ENCODE results near the gene EZH1. TPM values are rescaled to one million over a fixed set of nuclear protein-coding genes. Genes with fewer than 3 reads are reported as not detected.

EZH1 gene
- total RNA-seq, 1 experiment from 2014 or later = 22.4 TPM

DNA sequence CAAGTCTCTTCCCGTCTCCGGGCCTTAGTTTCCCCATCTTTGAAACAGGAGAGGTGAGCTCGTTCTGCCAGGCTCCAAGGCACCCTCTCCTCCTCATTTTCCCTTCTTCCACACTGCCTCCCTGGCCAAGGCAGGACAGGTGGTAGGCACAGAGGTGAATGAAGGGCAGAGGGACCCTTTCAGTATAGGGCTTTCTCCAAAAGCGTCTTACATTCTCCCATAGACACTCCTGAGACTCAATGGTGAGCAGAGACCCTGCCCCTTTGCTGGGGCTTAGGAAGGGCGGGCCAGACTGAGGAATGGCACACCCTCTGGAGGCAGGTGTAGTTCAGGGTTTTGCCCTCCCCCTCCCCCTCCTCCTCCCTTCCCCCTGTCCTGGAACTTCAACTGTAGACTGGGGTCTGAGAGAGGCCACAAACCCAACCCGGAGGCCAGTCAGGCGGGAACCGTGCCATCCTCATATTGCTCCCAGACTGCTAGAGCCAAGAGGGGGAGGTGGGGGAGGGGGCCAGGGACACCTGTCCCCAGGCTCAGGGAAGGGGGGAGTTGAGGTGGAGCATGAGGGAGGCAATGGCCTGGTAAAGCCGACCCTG lies 70.0 kb downstream of the EZH1 start (continued):
- TF ChIP-seq, protein P1, sequence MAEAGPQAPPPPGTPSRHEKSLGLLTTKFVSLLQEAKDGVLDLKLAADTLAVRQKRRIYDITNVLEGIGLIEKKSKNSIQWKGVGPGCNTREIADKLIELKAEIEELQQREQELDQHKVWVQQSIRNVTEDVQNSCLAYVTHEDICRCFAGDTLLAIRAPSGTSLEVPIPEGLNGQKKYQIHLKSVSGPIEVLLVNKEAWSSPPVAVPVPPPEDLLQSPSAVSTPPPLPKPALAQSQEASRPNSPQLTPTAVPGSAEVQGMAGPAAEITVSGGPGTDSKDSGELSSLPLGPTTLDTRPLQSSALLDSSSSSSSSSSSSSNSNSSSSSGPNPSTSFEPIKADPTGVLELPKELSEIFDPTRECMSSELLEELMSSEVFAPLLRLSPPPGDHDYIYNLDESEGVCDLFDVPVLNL (CRISPR knock-in tag; IDR thresholded peaks at IDR 0.05; ENCODE audit: borderline replicate concordance, low read depth) = no peak
- TF ChIP-seq, protein P2, sequence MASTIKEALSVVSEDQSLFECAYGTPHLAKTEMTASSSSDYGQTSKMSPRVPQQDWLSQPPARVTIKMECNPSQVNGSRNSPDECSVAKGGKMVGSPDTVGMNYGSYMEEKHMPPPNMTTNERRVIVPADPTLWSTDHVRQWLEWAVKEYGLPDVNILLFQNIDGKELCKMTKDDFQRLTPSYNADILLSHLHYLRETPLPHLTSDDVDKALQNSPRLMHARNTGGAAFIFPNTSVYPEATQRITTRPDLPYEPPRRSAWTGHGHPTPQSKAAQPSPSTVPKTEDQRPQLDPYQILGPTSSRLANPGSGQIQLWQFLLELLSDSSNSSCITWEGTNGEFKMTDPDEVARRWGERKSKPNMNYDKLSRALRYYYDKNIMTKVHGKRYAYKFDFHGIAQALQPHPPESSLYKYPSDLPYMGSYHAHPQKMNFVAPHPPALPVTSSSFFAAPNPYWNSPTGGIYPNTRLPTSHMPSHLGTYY (CRISPR knock-in tag; IDR thresholded peaks at IDR 0.05) = no peak

DNA sequence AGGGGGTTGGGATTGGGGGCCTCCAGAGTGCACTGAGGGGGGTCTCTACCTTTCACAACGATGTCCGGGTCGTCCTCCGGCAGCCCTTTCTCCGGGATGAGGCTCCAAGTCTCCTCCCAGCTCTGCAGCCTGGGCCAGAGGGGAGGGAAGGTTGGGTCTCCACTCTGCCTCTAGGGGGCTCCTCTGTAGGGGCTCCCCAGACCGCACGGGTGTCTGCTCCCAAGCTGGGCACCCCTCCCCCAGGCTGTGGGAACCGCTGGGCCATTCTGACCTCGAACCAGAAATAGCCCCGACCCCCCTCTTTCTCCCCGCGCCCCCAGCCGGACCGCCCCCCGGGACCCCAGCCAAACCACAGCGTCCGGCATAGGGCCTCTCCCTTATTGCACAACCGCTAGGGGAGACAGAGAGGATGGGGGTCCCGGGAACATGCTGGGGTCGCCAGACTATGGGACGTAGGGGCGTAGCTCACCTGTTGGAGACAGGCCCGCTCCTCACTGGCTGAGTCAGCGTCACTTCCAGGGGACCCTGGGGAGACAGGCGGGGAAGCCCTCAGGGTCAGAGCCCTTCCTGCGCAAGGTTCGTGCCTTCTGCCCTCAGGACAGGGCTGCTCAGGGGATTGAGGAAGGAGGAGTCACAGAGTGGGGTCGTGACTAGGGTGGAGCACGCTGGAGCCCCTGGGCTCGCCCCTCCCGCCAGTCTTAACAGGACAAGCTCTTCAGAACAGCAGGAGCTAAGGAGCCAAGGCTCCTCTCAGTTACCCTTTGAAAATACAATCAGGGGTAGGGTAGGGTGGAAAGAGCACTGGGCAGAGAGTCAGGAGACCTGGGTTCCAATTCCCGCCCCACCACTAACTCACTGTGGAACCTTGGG lies 70.7 kb downstream of the EZH1 start:
- Mint-ChIP-seq H3K4me1 (peaks cover 40% of the 10 kb centered on the region), H3K27ac (peak overlapping the region; percentile 63; the same call in 1 of the 2 replicates), H3K36me3 (peaks cover 6% of the 10 kb centered on the region), H3K4me3 (peak overlapping the region; percentile 64), H3K27me3 (ENCODE audit: low read depth) (peaks cover 3% of the 10 kb centered on the region), H3K9me3 (no peaks in the 10 kb centered on the region)
- peak; percentile 9 for ATAC-seq
- DNase-seq (ENCODE audit: low spot score) = peak; percentile 75
- TF ChIP-seq GTF2I (CRISPR knock-in tag; conservative IDR thresholded peaks at IDR 0.05) (0 out of 2 replicates have a peak, but pooled peaks have one; percentile 22), ZBTB21 (CRISPR knock-in tag; IDR thresholded peaks at IDR 0.05; ENCODE audit: borderline replicate concordance) (no peak), ATF1 (CRISPR knock-in tag; IDR thresholded peaks at IDR 0.05) (no peak)
- TF ChIP-seq, protein P3, sequence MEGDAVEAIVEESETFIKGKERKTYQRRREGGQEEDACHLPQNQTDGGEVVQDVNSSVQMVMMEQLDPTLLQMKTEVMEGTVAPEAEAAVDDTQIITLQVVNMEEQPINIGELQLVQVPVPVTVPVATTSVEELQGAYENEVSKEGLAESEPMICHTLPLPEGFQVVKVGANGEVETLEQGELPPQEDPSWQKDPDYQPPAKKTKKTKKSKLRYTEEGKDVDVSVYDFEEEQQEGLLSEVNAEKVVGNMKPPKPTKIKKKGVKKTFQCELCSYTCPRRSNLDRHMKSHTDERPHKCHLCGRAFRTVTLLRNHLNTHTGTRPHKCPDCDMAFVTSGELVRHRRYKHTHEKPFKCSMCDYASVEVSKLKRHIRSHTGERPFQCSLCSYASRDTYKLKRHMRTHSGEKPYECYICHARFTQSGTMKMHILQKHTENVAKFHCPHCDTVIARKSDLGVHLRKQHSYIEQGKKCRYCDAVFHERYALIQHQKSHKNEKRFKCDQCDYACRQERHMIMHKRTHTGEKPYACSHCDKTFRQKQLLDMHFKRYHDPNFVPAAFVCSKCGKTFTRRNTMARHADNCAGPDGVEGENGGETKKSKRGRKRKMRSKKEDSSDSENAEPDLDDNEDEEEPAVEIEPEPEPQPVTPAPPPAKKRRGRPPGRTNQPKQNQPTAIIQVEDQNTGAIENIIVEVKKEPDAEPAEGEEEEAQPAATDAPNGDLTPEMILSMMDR (IDR thresholded peaks at IDR 0.05) = peak; percentile 52
- TF ChIP-seq, protein P1 (CRISPR knock-in tag; IDR thresholded peaks at IDR 0.05; ENCODE audit: borderline replicate concordance, low read depth) = no peak
- POLR2A ChIA-PET = interaction anchor here (0.6 to 1.9 kb wide), 4 partner anchors 10 to 96 kb away, joined by 3 to 6 read pairs (median 3); partner anchors contain the start of genes PSMC3IP, RETREG3 and TUBG1
- CTCF ChIA-PET = interaction anchor here (0.6 to 3.2 kb wide), 29 partner anchors 9 to 150 kb away, joined by 3 to 31 read pairs (median 5); partner anchors contain the start of genes BECN1, PSMC3IP, RAMP2 and RETREG3

DNA sequence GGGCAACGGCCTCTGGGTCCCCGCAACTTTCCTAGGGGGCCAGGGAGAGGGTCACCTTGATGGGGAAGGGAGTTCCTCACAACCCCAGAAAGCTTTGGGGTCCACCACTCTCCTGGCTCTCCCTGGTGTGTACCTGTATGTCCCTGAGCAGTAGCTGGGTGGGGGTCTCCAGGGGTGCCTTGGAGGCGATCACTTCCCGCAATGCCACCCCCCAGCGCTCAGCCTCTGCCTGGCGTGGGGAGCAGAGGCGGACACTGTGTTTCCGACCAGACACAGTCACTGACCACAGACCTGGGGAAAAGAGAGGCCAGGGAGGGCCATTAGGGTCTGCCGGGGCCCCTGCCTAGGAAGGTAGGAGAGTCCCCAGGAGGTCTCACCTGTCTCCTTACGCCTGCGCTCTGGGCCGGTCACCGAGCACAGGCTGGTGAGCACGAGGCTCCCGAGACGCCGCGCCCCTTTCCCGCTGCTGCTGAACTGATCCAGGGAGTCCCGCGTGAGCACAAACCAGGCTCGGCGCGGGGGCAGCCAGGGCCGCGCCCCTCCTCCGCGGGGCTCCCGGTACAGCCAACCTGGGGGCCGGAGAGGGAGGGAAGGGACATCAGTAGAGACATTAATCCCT lies 71.5 kb downstream of the EZH1 start:
- ChIA-PET POLR2A (interaction anchor here (0.6 to 1.9 kb wide), 3 partner anchors 64 to 95 kb away, joined by 3 to 6 read pairs (median 3); partner anchors contain the start of genes PSMC3IP, RETREG3 and TUBG1), CTCF (interaction anchor here (0.6 to 3.2 kb wide), 28 partner anchors 10 to 151 kb away, joined by 3 to 31 read pairs (median 6); partner anchors contain the start of genes BECN1, CNTNAP1, PSMC3IP and RAMP2)
- DNase-seq (ENCODE audit: low spot score) (no peak), ATAC-seq (no peak)
- no peaks in the 10 kb centered on the region for H3K9me3 Mint-ChIP-seq
- peaks cover 43% of the 10 kb centered on the region for H3K4me1 Mint-ChIP-seq
- peaks cover 3% of the 10 kb centered on the region for H3K27me3 Mint-ChIP-seq (ENCODE audit: low read depth)
- no peak overlapping the region for H3K27ac Mint-ChIP-seq
- no peak overlapping the region for H3K4me3 Mint-ChIP-seq
- H3K36me3 Mint-ChIP-seq = peaks cover 8% of the 10 kb centered on the region
- TF ChIP-seq MXD4 (CRISPR knock-in tag; IDR thresholded peaks at IDR 0.05; ENCODE audit: borderline replicate concordance) = no peak
- no peak for TF ChIP-seq FOXP1 (CRISPR knock-in tag; IDR thresholded peaks at IDR 0.05; ENCODE audit: borderline replicate concordance)
- TF ChIP-seq ATF1 (CRISPR knock-in tag; IDR thresholded peaks at IDR 0.05) = no peak
- TF ChIP-seq, protein P4, sequence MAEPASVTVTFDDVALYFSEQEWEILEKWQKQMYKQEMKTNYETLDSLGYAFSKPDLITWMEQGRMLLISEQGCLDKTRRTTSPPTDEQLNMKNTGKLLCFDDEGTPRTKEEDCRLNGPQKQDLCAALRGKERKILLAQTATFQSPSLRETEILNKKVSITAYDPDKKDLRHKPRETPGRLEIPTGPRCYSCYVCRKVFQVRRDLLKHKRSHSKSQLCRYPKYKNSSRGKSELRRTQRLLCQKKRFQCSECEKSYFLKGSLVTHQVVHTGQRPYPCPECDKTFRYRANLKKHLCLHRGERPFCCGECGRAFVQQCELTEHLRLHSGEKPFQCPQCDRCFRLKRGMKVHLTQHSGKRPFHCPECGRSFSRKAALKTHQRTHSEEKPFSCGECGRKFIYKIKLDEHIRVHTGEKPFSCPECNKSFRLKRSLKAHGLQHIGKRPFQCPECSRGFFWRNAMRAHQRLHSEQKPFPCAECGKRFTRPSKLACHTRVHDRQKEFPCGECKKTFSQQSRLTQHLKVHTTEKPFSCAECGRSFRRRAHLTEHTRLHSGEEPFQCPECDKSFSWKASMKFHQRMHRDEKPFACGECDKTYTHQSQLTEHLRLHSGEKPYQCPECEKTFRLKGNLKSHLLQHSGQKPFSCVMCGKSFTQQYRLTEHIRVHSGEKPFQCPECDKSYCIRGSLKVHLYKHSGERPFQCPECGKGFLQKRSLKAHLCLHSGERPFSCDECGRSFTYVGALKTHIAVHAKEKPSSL (CRISPR knock-in tag; conservative IDR thresholded peaks at IDR 0.05) = no peak
- TF ChIP-seq, protein P5, sequence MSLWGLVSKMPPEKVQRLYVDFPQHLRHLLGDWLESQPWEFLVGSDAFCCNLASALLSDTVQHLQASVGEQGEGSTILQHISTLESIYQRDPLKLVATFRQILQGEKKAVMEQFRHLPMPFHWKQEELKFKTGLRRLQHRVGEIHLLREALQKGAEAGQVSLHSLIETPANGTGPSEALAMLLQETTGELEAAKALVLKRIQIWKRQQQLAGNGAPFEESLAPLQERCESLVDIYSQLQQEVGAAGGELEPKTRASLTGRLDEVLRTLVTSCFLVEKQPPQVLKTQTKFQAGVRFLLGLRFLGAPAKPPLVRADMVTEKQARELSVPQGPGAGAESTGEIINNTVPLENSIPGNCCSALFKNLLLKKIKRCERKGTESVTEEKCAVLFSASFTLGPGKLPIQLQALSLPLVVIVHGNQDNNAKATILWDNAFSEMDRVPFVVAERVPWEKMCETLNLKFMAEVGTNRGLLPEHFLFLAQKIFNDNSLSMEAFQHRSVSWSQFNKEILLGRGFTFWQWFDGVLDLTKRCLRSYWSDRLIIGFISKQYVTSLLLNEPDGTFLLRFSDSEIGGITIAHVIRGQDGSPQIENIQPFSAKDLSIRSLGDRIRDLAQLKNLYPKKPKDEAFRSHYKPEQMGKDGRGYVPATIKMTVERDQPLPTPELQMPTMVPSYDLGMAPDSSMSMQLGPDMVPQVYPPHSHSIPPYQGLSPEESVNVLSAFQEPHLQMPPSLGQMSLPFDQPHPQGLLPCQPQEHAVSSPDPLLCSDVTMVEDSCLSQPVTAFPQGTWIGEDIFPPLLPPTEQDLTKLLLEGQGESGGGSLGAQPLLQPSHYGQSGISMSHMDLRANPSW (CRISPR knock-in tag; conservative IDR thresholded peaks at IDR 0.05; ENCODE audit: low read depth) = no peak
- TF ChIP-seq, protein P6, sequence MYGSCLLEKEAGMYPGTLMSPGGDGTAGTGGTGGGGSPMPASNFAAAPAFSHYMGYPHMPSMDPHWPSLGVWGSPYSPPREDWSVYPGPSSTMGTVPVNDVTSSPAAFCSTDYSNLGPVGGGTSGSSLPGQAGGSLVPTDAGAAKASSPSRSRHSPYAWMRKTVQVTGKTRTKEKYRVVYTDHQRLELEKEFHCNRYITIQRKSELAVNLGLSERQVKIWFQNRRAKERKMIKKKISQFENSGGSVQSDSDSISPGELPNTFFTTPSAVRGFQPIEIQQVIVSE (CRISPR knock-in tag; IDR thresholded peaks at IDR 0.05; ENCODE audit: borderline replicate concordance) = no peak
- no peak for TF ChIP-seq SOX15 (CRISPR knock-in tag; IDR thresholded peaks at IDR 0.05)
- no peak for TF ChIP-seq NFATC4 (CRISPR knock-in tag; IDR thresholded peaks at IDR 0.05)
- no peak for TF ChIP-seq ZNF138 (CRISPR knock-in tag; conservative IDR thresholded peaks at IDR 0.05)
- no peak for TF ChIP-seq CREB1 (CRISPR knock-in tag; IDR thresholded peaks at IDR 0.05)

Data from WTC11 (cell line).